GM12878 (cell line): ENCODE data around the gene EEF1A1. TPM values are rescaled to one million over a fixed set of nuclear protein-coding genes. Genes with fewer than 3 reads are reported as not detected.
A peak's percentile ranks its signal among the peaks of the same experiment; 100 is the strongest.

Source experiments
- ATAC-seq: fragments of 200-7000 bp; cut with Tn5 transposase; 3 replicates; pipeline ENCODE4 v1.9.1; 2020; ENCODE audit warnings: mild to moderate bottlenecking, moderate library complexity
- BruUV-seq: library from RNA; stranded (reverse); fragments of 400-500 nt; replicated peaks from 2 replicates; lab custom pipeline; 2021; lab: Mats Ljungman, UMichigan
- CTCF ChIA-PET: fragments of 300-600 bp; sonication (Branson Sonifier 250); formaldehyde crosslinking; extraction: SDS; loops from one replicate; lab custom pipeline; 2021; ENCODE audit warnings: inconsistent platforms; lab: Yijun Ruan, JAX
- POLR2A ChIA-PET: fragments of 350-600 bp; formaldehyde crosslinking; extraction: SDS; loops from one replicate; lab custom pipeline; 2021; ENCODE audit warnings: inconsistent platforms; lab: Charles Lee
- RAD21 ChIA-PET: fragments of 300-600 bp; sonication (Branson Sonifier 250); formaldehyde crosslinking; loops from one replicate; lab custom pipeline; 2023; ENCODE audit warnings: antibody characterized with exemption; ENCODE audit not compliant: unreplicated experiment; lab: Charles Lee
- SMC1A ChIA-PET: fragments of 300-600 bp; sonication (Branson Sonifier 250); formaldehyde crosslinking; loops from one replicate; lab custom pipeline; 2023; ENCODE audit not compliant: unreplicated experiment, uncharacterized antibody; lab: Charles Lee
- DNase-seq: peaks from one replicate; pipeline ENCODE4 v3.0.0-alpha.2; 2011; ENCODE audit warnings: low read depth, low spot score
- FAIRE-seq: peaks from 3 replicates; lab custom pipeline; 2011; peaks lifted over from hg19 to GRCh38; lab: Jason Lieb, UNC
- H2AFZ ChIP-seq: 2 replicates; pipeline ENCODE4 v1.6.0; 2011; ENCODE audit warnings: low read depth, low read length, control low read depth; ENCODE audit not compliant: control insufficient read depth
- H3K27ac ChIP-seq: 2 replicates; pipeline ENCODE4 v1.5.1; 2011; ENCODE audit warnings: control low read depth; ENCODE audit not compliant: control insufficient read depth, insufficient read depth
- H3K27me3 ChIP-seq, 2 experiments: replicated peaks in 1 of 2; 2 replicates each; pipeline versions ENCODE4 v1.6.0 to v1.6.1; 2011; ENCODE audit warnings: low read length in 1 of 2; ENCODE audit not compliant: control insufficient read depth in 2 of 2, insufficient read depth in 2 of 2
- H3K36me3 ChIP-seq, 2 experiments: 2 replicates each; pipeline ENCODE4 v1.5.1; 2011; ENCODE audit warnings: low read length in 1 of 2; ENCODE audit not compliant: control insufficient read depth in 2 of 2, insufficient read depth in 2 of 2
- H3K4me1 ChIP-seq: 2 replicates; pipeline ENCODE4 v1.6.1; 2011; ENCODE audit warnings: mild to moderate bottlenecking, low read length, moderate library complexity, mixed read lengths; ENCODE audit not compliant: control insufficient read depth, insufficient read depth
- H3K4me2 ChIP-seq: 2 replicates; pipeline ENCODE4 v1.6.0; 2011; ENCODE audit warnings: control low read depth; ENCODE audit not compliant: control insufficient read depth, insufficient read depth
- H3K4me3 ChIP-seq: fragments of 200-600 bp; sonication (generic); 2 replicates; pipeline ENCODE4 v1.5.1; 2016
- H3K79me2 ChIP-seq: 2 replicates; pipeline ENCODE4 v1.6.0; 2011; ENCODE audit warnings: low read length; ENCODE audit not compliant: control insufficient read depth, insufficient read depth
- H3K9ac ChIP-seq: 2 replicates; pipeline ENCODE4 v1.8.0; 2011; ENCODE audit warnings: low read length, control low read depth, mixed read lengths; ENCODE audit not compliant: control insufficient read depth, insufficient read depth
- H3K9me3 ChIP-seq: replicated peaks from 3 replicates; pipeline ENCODE4 v1.5.1; 2011; ENCODE audit warnings: mild to moderate bottlenecking, low read length; ENCODE audit not compliant: control insufficient read depth, insufficient read depth
- H4K20me1 ChIP-seq: 2 replicates; pipeline ENCODE4 v1.6.0; 2011; ENCODE audit not compliant: control insufficient read depth, insufficient read depth
- CREM ChIP-seq: IDR thresholded peaks from 2 replicates; pipeline ENCODE4 v1.6.1; 2014; ENCODE audit warnings: antibody characterized with exemption, low read depth
- IKZF1 ChIP-seq: fragments of 450-650 bp; conservative IDR thresholded peaks from 2 replicates; pipeline ENCODE4 v1.6.1; 2017; ENCODE audit warnings: antibody characterized with exemption, mild to moderate bottlenecking
- IKZF2 ChIP-seq, 2 experiments: fragments of 450-650 bp; IDR thresholded peaks; 2 replicates each; pipeline ENCODE4 v1.6.1; 2017; ENCODE audit warnings: mild to moderate bottlenecking in 2 of 2, moderate library complexity in 2 of 2
- JUNB ChIP-seq: IDR thresholded peaks from 2 replicates; pipeline ENCODE4 v1.6.1; 2016; ENCODE audit warnings: antibody characterized with exemption, mild to moderate bottlenecking
- KAT2A ChIP-seq: conservative IDR thresholded peaks from 2 replicates; pipeline ENCODE4 v1.6.1; 2011; ENCODE audit warnings: low read depth, low read length; ENCODE audit not compliant: control insufficient read depth
- TCF7 ChIP-seq: IDR thresholded peaks from 2 replicates; pipeline ENCODE4 v1.6.1; 2014; ENCODE audit warnings: antibody characterized with exemption, borderline replicate concordance
- ZNF207 ChIP-seq: fragments of 450-650 bp; IDR thresholded peaks from 2 replicates; pipeline ENCODE4 v1.6.1; 2014; ENCODE audit warnings: antibody characterized with exemption, mild to moderate bottlenecking, borderline replicate concordance
- WGBS: methylation state at CpG from one replicate; pipeline ENCODE4 v1.1.6; 2016; ENCODE audit warnings: low lambda C conversion rate; ENCODE audit not compliant: insufficient replicate concordance, insufficient coverage; ENCODE audit errors: missing lambda C conversion rate; 5-methylcytosine and 5-hydroxymethylcytosine counted together
- in situ Hi-C: fragments of 300-500 bp; cut with MboI; formaldehyde crosslinking; loops from 9 replicates; pipeline ENCODE4 v1.14.3; 2018; ENCODE audit warnings: mixed read lengths
- intact Hi-C: fragments of 100-400 bp; cut with micrococcal nuclease; formaldehyde crosslinking; loops from one replicate; pipeline ENCODE4 v1.14.2; 2022; ENCODE audit not compliant: unreplicated experiment
- polyA plus RNA-seq, 11 experiments: library from polyadenylated mRNA; depleted of rRNA in 4 of 11; unstranded in 6 of 11; stranded (reverse) in 5 of 11; fragments of >200 nt; fragmentation: Nextera tagmentation in 4 of 11; fragmentation: Illumina TruSeq in 1 of 11; extraction: Ambion mirVana in 4 of 11; extraction: Trizol in 1 of 11; gene quantifications; 1 replicate in 1 of 11; 2 replicates in 10 of 11; pipeline versions ENCODE4 v1.2.1 to v1.2.3, GENCODE V29; 2011 to 2016; ENCODE audit warnings: inconsistent platforms in 2 of 11, missing spikeins in 2 of 11, low read depth in 1 of 11
- total RNA-seq, 4 experiments: library from RNA; depleted of rRNA in 3 of 4; stranded (reverse); fragments of >200 nt in 3 of 4; fragmentation: Illumina TruSeq in 1 of 4; extraction: Trizol in 1 of 4; gene quantifications; 2 replicates each; pipeline versions ENCODE4 v1.2.1 to v1.2.3, GENCODE V29; 2013 to 2021
- TF ChIP-seq, protein P1 (sequence below): IDR thresholded peaks from 2 replicates; pipeline ENCODE4 v1.6.1; 2011; ENCODE audit warnings: mild to moderate bottlenecking, low read depth, low read length, moderate library complexity; ENCODE audit not compliant: insufficient replicate concordance
- TF ChIP-seq, protein P2 (sequence below): fragments of 450-650 bp; IDR thresholded peaks from 2 replicates; pipeline ENCODE4 v1.6.1; 2017; ENCODE audit warnings: low read depth, mild to moderate bottlenecking, moderate library complexity

The EEF1A1 gene
- total and polyA plus RNA-seq, 10 of the 15 experiments (the other 5 are each of a cell fraction or from before 2014, with no cell fraction given): 4,214 to 18,090 (median 14,132) TPM

DNA sequence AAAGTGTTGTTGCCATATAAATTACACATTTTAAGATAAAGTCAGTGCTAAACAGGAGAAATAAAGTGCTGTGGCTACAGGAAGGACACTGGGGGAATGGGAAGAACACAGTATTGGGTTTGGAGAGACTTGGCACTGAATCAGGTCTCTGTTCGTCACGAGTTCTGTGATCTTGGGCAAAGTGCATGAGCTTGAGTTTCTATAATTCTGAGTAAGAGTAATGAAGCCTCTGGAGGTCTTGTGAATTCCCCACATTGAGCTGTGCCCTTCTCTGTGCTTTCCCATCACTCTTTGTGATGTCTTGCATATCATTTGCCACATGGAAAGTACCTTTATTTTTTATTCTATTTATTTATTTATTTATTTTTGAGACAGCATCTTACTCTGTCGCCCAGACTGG is 16.8 kb upstream of the EEF1A1 start:
- in situ Hi-C loops: no loop called here
- RAD21 ChIA-PET: interaction anchor here (0.7 to 2.8 kb wide), 14 partner anchors 11 to 116 kb away, joined by 3 to 14 read pairs (median 5); partner anchors contain the start of genes CGAS and EEF1A1

More for the DNA sequence above, 16.8 kb upstream of the EEF1A1 start:
- TF ChIP-seq IKZF2 (IDR thresholded peaks at IDR 0.05) (0 out of 4 replicates have a peak, but pooled peaks of 1 of the 2 experiments have one; percentile 10), JUNB (0 out of 2 replicates have a peak, but pooled peaks have one; percentile 5), CREM (0 out of 2 replicates have a peak, but pooled peaks have one; percentile 14), ZNF207 (no peak), TCF7 (peak; percentile 34; the same call in 1 of the 2 replicates), KAT2A (no peak), IKZF1 (peak; percentile 41; the same call in 1 of the 2 replicates)
- TF ChIP-seq, protein P1, sequence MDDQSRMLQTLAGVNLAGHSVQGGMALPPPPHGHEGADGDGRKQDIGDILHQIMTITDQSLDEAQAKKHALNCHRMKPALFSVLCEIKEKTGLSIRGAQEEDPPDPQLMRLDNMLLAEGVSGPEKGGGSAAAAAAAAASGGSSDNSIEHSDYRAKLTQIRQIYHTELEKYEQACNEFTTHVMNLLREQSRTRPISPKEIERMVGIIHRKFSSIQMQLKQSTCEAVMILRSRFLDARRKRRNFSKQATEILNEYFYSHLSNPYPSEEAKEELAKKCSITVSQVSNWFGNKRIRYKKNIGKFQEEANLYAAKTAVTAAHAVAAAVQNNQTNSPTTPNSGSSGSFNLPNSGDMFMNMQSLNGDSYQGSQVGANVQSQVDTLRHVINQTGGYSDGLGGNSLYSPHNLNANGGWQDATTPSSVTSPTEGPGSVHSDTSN: no peak
- TF ChIP-seq, protein P2, sequence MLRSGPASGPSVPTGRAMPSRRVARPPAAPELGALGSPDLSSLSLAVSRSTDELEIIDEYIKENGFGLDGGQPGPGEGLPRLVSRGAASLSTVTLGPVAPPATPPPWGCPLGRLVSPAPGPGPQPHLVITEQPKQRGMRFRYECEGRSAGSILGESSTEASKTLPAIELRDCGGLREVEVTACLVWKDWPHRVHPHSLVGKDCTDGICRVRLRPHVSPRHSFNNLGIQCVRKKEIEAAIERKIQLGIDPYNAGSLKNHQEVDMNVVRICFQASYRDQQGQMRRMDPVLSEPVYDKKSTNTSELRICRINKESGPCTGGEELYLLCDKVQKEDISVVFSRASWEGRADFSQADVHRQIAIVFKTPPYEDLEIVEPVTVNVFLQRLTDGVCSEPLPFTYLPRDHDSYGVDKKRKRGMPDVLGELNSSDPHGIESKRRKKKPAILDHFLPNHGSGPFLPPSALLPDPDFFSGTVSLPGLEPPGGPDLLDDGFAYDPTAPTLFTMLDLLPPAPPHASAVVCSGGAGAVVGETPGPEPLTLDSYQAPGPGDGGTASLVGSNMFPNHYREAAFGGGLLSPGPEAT: peak; percentile 67; the same call in 1 of the 2 replicates
- H3K4me3 ChIP-seq: no peak overlapping the region
- H4K20me1 ChIP-seq: no peaks in the 10 kb centered on the region
- H3K9me3 ChIP-seq: no peaks in the 10 kb centered on the region
- H3K9ac ChIP-seq: no peak overlapping the region
- DNase-seq (no peak), ATAC-seq (peak; percentile 93), FAIRE-seq (no peak)
- SMC1A ChIA-PET: interaction anchor here (0.9 to 3.0 kb wide), 12 partner anchors 8 to 68 kb away, joined by 3 to 24 read pairs (median 4); partner anchors contain the start of gene EEF1A1
- BruUV-seq: no TSS peak
- H3K4me1 ChIP-seq: no peaks in the 10 kb centered on the region
- intact Hi-C loops: no loop called here
- 0% methylated on average over 3 of the region's 3 CpGs for WGBS
- H3K79me2 ChIP-seq: no peaks in the 10 kb centered on the region
- H3K27me3 ChIP-seq: no peaks in the 10 kb centered on the region
- CTCF ChIA-PET: interaction anchor here (0.7 to 3.1 kb wide), 9 partner anchors 11 to 73 kb away, joined by 3 to 23 read pairs (median 5); no protein-coding TSS in a partner anchor
- no peaks in the 10 kb centered on the region for H3K36me3 ChIP-seq
- peak overlapping the region; percentile 45 for H2AFZ ChIP-seq
- POLR2A ChIA-PET: interaction anchor here (1.0 to 2.7 kb wide), 8 partner anchors 11 to 115 kb away, joined by 3 to 52 read pairs (median 4); partner anchors contain the start of gene EEF1A1
- H3K4me2 ChIP-seq: no peak overlapping the region
- H3K27ac ChIP-seq: 0 out of 2 replicates have a peak overlapping the region, but pooled peaks have one; percentile 6
